GM21423 (cell line): ENCODE measurements around the gene GNPTG.
A peak's percentile ranks its signal among the peaks of the same experiment; 100 is the strongest.

Experiments used
- ATAC-seq: cut with Tn5 transposase; IDR thresholded peaks from one replicate; pipeline ENCODE4 v1.9.1; 2021; ENCODE audit warnings: mild to moderate bottlenecking, moderate library complexity; ENCODE audit not compliant: unreplicated experiment

The GNPTG gene

DNA sequence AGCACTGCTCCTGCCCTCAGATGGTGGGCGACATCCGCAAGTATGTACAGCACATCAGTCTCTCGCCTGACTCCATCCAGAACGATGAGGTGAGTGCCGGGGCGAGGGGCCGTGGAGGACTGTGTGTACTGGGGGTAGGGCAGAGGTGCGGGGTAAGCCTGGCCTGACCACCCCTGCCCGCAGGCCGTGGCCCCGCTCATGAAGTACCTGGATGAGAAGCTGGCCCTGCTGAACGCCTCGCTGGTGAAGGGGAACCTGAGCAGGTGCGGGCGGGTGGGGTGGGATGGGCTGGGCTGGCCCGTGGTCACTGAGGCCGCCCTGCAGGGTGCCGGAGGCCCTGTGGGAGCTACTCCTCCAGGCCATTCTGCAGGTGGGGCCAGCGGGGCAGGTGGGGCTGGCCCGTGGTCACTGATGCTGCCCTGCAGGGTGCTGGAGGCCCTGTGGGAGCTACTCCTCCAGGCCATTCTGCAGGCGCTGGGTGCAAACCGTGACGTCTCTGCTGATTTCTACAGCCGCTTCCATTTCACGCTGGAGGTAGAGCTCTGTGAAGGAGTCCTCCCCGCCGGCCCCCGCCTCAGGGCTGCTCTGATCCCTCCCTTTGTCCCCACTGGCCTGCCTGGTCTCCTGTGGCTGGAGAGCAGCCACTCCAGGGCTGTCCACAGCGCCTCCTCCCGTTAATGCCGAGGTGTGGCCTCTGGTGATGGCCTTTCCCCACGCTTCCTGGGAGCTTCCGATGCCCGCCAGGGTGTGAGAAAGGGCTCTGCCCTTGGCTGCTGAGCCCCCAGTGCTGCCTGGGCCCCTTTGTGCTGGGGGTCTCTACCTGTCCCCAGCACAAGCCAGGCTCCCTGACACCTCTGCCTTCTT, 5.1 kb upstream of the GNPTG start:
- no peak for ATAC-seq

DNA sequence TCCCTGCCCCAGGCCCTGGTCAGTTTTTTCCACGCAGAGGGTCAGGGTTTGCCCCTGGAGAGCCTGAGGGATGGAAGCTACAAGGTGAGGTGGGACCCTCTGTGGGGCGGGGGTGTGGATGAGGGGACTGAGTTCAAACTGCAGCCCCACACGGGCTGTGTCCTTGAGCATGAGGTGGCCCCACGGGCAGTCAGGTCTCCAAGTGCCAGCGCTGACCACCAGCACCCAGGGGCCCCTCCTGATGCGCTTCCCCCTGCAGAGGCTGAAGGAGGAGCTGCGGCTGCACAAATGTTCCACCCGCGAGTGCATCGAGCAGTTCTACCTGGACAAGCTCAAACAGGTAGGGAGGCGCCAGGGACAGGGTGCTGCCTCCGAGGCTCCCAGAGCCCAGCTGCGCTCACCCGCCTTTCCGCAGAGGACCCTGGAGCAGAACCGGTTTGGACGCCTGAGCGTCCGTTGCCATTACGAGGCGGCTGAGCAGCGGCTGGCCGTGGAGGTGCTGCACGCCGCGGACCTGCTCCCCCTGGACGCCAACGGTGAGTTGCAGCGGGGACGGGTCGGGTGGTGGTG, 4.4 kb upstream of the GNPTG start:
- ATAC-seq, result no peak

DNA sequence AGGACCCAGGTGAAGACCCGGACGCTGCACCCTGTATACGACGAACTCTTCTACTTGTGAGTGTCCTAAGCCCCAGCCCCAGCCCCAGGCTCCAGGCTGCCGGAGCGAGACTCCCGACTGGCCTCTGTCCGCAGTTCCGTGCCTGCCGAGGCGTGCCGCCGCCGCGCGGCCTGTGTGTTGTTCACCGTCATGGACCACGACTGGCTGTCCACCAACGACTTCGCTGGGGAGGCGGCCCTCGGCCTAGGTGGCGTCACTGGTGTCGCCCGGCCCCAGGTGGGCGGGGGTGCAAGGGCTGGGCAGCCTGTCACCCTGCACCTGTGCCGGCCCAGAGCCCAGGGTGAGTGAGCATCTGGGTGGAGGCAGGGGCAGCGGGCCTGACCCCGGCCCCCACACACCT, 3.8 kb upstream of the GNPTG start:
- ATAC-seq, result no peak

DNA sequence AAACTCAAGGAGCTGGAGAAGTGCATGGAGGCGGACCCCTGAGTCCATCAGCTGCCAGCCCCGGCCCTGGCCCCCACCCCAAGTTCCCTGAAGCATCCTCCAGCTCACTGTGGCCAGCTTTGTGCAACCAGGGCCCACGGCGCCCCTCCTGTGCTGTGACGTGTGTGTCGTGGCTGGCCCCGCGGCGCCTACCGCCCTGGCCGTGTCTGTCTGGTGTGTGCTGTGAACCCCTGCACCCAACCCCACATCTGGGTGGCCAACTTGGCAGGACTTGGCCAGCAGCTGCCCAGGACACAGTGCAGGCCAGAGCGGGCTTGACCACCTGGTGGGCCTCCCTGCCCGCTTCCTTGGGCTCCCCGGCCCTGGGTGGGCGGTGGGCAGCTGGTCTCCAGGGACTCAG, 3.3 kb upstream of the GNPTG start:
- no peak for ATAC-seq

DNA sequence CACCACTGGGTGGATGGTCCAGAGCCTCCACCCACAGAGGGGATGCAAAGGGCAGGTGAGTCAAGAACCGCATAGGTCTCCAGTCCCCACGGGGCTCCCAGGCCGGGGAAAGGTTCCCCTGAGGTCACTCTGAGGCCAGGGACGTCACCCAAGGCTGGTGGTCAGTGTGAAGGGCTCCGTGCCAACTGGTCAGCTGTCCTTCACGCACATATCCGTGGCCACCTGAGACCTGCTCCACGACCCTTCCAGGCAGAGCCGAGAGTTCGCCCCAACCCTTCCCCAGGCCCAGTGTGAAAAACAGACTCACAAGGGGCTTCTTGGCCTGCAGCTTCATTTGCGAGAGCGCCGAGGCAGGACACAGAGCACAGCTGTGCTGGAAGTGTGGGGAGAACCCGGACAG, 2.8 kb upstream of the GNPTG start:
- ATAC-seq, result no peak

DNA sequence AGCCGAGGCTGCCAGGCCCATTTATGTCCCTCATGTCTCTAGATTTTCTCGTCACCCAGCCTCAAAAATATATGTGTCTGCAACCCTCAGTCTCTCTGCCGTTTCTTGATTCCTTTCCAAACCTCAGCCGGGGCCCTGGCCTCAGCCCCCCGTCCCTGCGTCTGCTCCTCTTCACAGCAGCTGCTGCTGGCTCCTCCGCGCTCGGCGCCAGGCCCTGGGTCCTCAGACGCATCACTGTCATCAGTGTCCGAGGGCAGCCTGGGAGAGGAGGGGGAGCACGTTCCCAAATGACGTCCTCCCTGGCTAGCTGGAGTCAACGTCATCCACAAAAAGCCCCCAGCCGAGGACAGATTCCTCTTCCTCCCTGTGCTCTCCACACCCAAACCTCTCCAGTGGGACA, 2.4 kb upstream of the GNPTG start:
- no peak for ATAC-seq

DNA sequence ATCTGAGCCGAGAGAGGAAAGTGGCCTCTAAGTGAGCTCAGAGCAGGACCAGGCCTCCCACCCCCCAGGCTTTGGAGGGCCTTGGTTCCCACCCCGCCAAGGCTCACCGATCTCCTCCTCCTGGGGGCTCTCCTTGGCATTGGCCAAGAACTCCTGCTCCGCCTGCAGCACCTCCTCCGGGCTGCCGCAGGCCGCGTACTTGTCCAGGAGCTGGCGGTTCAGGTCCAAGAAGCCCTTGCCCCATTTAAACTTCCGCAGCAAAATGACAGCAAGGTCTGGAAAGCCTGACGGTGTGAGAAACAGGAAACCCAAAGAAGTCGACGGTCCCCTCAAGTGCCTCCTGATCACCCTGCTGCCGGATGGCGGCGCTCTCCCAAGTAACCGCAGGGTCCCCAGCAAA, 1.8 kb upstream of the GNPTG start:
- no peak for ATAC-seq

DNA sequence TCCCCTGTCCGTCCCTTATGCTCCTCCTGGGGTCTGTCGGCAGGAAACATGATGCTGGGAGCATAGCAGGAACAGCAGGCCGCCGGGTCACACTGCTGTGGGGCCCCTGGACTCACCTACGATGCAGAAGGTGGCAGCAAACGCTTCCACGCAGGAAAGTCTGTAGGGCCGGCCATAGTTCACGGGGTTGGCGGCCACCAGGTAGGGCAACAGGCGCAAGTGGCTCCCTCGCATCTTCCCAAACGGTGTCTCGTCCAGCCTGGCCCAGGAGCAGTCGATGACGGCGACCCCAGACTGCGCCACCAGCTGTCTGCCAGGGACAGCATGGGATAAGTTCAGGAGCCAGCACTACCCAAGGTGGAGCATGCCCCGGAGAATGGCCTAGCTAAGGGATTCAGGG, 1.0 kb upstream of the GNPTG start:
- no peak for ATAC-seq

DNA sequence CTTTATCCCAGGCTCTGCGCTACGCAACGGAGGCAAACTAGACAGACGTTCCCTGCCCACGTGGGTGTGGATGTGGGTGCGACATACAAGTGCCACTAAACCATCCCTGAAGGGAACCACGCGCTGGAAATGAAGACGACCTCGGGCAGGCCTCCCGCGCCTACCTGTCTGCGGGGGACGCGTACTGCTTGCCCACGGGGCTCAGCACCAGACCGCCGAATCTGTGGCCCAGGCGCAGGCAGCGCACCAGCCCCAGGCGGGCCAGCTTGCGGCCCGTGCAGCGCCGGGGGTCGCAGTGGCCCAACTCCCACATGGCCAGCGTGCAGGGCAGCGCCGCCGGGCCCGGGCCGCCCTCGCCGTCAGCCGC, 533 bp upstream of the GNPTG start:
- ATAC-seq, result peak; percentile 11

DNA sequence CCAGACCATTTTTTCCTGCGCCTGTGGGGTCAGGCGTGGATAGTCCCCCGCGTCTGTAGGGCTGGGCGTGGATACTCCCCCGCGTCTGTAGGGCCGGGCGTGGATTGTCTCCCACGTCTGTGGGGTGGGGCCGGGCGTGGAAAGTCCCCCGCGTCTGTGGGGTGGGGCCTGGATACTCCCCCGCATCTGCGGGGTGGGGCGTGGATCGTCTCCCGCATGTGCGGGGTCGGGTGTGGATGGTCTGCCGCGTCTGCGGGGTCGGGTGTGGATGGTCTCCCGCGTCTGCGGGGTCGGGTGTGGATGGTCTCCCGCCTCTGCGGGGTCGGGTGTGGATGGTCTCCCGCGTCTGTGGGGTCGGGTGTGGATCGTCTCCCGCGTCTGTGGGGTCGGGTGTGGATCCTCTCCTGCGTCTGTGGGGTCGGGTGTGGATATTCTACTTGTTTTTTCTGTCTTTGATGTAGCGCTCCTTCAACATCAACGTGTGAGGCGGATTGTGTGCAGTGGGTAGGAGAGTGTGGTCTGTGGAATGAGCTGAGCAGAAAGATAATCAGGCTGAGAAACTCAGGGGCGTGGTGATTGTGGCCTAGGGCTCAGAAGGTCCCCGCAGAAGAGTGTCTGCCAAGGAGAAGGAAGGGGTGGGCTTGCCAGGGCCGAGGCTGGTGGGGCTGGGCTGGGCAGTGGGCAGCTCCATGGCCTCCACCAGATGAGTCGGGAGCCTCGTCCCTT, 3.2 kb downstream of the GNPTG start:
- ATAC-seq, result no peak

DNA sequence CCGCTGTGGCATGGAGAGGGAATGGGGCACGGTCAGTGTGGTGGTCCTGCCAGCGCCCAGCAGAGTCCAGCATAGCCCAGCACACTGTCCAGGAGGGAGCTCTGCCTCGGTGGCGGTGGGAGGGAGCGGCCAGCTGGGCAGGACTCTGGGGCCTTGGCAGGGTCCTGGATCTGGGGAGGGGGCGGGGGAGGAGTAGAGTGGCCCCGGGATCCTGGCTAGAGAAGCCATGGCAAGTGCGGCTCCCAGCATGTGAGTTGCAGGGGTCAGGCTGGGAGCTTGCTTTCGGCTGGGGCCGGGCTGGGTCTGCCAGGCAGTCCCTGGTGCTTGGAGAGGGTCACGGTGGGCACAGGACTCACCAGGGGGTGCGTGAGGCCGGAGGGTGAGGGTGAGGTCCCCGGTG, 3.9 kb downstream of the GNPTG start:
- no peak for ATAC-seq

DNA sequence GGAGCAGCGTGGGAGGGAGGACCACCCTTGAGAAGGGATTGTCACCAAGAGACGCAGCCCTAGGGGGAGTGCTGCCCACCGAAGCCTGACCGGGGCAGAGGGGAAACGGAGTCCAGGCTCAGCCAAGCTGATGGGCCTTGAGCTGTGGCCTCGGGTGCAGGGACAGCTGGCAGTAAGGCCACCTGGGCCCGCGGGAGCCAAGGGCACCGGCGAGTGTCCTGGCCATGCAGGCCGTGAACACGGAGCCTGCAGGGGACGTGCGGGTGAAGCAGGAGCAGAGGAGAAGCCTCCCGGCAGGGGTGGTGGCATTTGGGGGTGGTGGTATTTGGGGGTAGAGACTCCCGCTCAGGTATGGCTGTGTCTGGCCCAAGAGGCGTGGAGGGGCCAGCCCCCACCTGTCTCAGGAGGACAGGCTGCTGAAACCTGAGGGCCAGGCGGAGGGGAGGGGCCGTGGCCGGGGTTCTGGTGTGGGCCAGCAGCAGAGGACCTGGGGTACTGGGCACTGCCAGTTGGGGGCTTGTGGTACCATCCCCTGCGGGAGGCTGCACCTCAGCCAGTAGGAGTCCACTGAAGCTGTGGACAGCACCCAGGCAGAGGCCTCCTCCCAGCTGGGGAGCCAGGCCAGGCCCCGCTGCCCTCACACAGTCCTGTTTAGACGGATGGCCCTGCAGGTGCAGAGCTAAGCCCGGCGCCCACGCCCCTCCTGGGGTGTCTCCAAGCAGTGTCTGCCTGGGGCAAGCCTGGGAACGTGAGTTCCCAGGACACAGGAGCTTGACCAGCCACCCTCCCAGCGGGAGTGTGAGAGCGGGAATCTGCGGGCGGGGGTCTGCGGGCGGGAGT, 4.5 kb downstream of the GNPTG start:
- ATAC-seq, result no peak

DNA sequence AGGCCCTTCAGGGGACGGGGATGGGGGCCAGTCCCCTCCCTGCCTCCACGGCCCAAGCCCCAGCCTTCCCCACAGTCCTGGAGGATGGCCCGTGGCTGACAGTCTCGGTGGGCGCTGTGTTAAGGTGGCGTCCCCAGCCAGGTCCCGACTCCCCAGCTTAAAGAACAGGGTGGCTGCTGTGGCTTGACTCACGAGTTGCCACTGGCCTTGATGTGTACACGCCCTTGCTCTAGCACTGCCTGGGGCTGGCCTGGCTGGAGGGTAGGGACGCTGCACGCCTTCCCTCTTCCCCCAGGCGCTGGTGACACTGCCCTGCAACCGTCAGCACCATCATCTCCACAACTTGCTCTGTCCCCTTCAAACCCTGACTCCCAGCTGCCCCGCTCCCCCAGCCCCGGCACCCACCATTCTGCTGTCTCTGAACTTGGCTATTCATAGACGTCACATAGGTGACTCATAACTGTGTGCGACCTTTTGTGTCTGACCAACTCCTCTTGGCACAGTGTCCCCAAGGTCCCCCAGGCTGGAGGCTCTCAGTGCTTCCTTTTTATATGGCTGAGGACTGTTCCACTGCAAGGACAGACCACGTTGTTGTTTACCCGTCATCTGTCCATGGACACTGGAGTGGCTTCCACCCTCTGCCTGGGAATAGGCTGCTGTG, 6.3 kb downstream of the GNPTG start:
- no peak for ATAC-seq

DNA sequence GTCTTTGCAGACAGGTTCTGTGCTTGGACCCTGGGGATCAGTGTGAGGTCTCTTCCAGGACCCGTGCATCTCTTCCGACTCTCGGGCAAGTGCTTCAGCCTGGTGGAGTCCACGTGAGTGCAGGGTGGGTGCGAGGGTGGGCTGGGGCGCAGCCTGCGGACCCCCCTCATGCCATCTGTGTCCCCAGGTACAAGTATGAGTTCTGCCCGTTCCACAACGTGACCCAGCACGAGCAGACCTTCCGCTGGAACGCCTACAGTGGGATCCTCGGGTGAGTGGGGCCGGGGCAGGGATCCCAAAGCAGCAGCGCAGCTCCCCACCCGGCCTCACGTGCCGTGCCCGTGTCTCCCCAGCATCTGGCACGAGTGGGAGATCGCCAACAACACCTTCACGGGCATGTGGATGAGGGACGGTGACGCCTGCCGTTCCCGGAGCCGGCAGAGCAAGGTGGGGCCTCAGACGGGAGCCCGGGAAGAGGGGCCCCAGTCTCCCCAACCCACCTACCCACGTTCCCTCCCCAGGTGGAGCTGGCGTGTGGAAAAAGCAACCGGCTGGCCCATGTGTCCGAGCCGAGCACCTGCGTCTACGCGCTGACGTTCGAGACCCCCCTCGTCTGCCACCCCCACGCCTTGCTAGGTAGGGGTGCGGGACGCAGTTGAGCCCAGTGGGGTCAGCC, 10.1 kb downstream of the GNPTG start:
- no peak for ATAC-seq

DNA sequence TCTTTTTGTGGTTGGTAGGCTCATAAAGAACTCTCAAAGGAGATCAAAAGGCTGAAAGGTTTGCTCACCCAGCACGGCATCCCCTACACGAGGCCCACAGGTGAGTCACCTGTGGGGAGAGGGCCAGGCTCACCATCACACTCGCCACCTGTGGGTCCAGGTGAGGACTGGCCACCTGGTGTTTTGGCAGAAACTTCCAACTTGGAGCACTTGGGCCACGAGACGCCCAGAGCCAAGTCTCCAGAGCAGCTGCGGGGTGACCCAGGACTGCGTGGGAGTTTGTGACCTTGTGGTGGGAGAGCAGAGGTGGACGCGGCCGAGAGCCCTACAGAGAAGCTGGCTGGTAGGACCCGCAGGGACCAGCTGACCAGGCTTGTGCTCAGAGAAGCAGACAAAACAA, 11.1 kb downstream of the GNPTG start:
- no peak for ATAC-seq

DNA sequence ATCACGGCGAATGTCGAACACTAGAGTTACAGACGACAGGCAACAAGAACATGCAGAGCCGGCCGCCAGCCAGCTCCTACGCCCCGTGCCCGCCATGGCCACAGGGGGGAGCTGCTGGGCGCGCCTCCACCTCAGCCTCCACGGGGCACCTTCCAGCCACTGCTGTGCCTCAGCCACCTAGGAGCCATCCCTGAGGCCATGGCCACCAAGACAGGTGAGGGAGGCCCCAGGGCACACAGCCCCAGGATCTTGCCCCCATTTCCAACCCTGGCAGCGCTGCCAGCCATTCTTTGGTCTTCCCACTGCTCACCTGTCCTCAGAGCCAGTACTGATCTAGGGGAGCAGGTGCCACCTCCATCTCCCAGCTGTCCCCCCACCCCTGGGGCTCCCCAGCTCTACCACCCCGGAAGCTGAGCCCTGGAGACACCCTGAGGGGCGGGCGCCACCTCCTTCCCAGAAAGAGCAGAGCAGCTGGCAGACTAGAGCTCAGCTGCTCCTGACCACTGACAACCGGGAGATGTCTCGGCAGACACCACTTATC, 11.8 kb downstream of the GNPTG start:
- no peak for ATAC-seq

DNA sequence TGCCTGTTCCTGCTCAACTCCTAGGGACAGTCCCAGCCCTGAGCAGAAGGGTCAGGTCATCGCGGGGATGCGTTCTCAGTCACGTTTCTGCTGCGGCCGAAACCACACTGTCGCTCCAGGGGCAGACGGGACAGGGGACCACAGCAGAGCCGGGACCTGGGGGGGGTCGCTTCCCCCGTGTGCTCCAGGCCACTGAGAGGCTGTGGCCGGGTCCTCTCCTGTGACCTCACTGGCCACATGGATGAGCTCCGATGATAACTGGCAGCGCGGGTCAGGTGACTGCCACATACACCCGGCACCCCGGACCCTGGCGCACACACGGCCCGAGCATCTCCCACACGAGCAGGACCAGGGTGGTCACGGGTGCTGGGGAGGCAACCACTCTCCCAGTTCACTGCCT, 12.8 kb downstream of the GNPTG start:
- no peak for ATAC-seq

DNA sequence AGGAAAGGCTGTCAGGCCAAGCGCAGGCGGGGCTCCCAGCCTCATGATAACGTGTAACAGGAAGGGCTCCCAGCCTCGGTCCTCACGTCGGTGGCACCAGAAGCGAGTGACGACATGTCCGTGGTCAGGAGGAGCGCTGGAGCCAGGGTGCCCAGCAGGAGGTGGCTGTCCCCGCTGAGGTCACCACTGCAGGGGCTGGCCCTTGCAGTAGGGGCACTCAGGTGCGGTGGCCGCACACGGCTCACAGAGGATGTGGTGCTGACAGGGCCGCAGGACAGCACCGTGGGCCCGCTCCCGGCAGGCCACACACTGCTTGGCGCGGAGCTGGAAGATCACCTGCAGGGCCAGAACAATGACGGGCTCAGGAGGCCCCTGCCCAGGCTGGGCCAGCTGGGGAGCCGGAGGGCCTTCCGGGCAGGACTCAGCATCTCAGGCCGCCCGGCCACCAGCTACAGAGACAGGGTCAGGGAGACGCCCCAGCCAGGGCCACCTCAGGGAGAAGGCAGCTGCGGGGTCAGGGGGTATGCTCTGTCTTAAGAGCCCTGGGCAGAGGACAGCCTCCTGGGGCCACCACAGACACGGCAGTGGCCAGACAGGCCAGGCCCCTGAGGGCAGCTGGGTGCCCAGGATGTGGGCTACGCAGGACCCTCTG, 14.5 kb downstream of the GNPTG start:
- ATAC-seq, result no peak

DNA sequence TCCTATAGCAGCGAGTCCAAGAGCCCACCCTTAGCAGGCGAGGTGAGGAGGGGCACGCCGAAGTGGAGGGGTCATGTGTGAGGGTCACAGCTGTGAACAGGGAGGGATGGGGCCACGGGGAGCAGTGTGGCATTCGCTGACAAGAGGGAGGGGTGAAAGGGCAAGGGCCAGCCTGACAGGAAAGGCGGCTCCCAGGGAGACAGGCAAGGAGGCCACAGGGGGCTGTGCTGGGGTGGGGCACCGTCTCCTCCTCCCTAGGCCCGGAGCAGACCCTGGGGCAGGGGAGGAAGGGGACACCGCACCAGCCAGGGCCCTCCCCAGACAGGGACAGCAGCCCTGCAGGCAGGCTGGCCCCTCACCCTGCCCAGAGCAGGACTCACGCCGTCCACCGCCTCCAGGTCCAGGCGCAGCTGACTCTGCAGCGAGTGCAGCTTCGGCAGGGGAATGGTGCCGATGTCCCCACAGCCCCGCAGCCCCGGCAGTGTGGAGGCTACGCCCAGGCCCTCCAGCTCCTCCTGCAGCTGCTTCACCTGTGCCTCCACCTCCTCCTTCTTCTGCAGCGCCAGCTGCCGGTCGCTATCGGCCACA, 15.1 kb downstream of the GNPTG start:
- no peak for ATAC-seq
